Activated CD4-positive, alpha-beta T cell treated with anti-CD3 and anti-CD28 coated beads, Interleukin-2, amount 50 U/mL, for 24 hours (primary cell): Measurements from ENCODE around the gene PTPDC1.

ENCODE experiments used
- DNase-seq, 2 donors: peaks; one replicate each; pipeline ENCODE4 v3.0.0-alpha.2; 2020; ENCODE audit warnings: low read depth in 1 of 2, low spot score in 1 of 2

The PTPDC1 gene

GRCh38 chr9:94140418-94140780 is 56.1 kb downstream of the PTPDC1 start:
- DNase-seq = no peak

DNA sequence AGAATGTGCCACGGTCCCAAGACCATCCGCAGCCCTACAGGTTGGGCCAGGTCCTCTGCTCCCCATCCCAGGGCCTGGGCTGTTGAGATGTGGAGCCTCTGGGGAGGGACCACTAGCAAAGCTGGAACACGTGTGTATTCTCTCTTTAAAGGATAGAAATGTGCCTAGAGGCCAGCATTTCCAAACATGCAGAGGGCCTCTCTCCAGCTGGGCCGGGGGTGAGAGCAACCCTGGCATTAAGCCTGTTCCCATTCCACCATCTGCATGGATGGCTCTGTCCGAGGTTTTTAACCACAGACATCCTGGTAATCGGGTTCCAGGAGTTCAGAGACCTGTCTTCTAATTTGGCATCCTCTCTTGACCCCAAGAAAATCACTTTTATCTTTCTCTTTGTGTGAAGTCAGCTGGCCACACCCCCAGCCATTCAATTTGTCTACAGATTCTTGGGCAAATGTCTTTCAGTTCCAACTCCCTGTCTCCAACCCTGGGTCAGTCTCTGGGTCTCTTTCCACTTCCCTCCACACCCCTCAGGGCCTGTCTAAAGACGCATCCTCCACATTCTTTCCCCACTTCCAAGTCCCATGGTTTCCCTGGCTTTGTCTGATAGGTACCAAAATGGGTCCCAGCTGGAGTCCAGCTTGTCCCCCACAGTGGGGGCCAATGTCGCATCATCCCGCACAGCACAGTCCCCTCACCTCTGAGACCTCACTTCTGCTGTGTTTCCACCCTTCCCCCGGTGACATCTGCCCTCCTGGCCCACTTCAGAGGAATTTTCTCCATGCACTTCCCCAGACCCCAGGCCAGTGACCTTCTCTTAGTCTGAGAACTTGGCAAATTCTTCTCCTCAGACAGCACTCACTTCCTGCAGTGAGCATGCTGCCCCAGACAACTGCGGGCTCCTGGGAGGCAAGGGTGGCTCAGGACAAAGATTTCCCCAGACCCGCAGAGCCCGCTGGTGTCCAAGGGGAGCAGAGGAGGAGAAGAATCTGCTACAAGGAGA is 56.8 kb downstream of the PTPDC1 start:
- no peak for DNase-seq

GRCh38 chr9:94142353-94142752 is 58.1 kb downstream of the PTPDC1 start:
- DNase-seq = no peak

DNA sequence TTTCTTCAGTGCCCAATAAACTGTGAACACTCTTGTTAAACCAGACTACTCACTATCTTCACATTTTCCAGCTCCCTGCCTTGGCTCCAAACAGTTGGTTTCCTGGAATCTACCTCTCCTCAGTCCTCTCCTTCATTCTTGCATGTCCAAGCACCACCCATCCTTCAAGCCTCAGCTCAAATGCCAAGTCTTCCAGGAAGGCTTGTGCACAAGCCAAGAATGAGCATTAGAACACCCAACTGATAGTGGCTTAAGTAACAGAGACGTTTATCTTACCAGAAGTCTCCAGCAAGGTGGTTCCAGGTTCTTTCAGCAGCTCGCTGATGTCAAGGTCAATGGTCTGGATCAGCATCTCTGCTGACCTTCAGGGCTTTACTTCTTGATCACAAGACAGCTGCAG is 60.1 kb downstream of the PTPDC1 start:
- no peak for DNase-seq

- no peak for DNase-seq
These were observed 61.4 kb downstream of the PTPDC1 start for GRCh38 chr9:94145640-94146039.

GRCh38 chr9:94147776-94148175 is 63.5 kb downstream of the PTPDC1 start:
- no peak for DNase-seq

- DNase-seq = no peak
These were observed 64.2 kb downstream of the PTPDC1 start for GRCh38 chr9:94148419-94148818.

DNA sequence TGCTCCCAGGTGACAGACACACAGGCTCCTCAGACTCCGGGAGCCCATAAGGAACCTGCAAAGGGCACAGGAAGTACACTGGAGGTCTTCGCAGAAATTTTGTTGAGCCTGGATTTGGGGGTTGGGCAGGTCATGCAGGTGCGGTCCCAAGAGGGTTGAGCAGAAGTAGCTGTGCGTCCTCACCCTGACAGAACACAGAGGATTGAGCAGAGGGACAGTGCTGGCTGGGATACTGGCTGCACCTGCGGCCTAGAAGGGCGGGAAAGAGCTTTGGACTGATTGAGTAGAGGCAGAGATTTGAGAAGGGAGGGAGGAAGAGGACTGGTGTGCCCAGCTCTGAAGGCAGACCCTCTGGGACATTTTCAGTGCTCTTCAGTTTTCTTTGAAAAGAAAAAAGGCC is 65.4 kb downstream of the PTPDC1 start:
- no peak for DNase-seq

DNA sequence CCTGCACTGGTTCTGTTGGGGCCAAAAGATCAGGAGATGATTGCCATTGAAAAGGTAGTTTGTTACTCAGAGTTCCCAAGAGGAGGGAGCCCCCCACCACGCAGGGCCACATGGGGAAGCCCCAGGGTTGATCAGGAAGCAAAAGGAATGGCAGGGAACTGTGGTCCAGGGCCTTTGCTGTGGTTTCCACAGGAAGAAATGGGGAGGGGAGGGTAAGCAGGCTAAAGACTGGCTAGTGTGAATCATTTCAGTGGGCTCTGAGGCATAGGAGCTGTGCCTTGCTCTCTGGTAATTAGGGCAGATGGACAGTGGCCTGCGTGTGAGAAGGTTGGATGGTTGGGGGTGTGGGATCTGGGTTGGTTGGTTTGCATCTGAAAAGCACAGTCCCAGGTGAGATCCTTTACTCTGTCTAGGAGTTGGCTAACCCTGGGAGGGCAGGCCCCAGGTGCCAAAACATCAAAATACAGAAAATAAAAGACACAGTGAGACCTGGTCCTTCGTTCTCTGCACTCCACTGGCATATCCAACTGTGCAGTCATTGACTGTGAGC is 66.1 kb downstream of the PTPDC1 start:
- no peak for DNase-seq

GRCh38 chr9:94150890-94151650 is 66.8 kb downstream of the PTPDC1 start:
- no peak for DNase-seq

- DNase-seq = no peak
These were observed 69.6 kb downstream of the PTPDC1 start for GRCh38 chr9:94153905-94154304.

DNA sequence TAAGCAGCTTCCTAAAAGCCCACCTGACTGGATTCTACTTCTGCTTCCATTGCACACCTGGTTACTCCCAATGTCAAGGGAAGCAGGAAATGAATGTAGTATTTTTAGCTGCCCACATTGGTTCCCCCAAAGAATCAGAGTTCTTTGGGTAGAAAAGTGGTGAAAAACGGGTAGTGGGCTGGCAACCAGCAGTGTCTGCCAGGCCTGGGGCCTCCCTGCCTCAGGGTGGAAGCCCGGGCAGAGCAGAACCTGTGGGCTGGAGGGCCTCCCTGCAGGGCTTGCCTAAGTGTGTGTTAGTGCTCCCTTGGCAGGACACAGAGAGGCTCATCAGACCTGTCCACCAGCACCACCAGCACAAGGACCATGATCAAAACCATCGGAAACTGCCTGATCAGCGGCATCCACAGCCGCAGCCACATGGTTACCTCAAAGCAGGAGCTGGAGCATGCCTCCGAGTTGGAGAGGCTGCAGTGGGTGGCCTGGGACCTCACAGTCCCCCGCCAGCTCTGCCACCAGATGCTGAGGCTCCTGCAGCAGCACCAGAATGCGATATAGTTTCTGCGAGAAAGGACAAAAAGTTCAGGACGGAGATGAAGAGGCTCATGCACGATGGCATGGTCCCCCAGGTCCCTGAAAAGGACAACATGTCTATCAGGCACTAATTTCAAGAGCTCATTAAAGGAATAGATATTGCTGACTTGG is 72.2 kb downstream of the PTPDC1 start:
- no peak for DNase-seq

GRCh38 chr9:94157050-94157801 is 73.0 kb downstream of the PTPDC1 start:
- no peak for DNase-seq
